NCI-H1092 treated with DMSO at 0.1 percent for 48 hours (cell line): ENCODE results near the gene ANO4.
"Not testable (repeated sequence)": the region's sequence is repeated elsewhere in the genome, so short reads cannot be mapped to it uniquely, and the experiment has no call there.

Experiments used
- DNase-seq: peaks from one replicate; lab custom pipeline; 2025; lab: John Stamatoyannopoulos, UW

The ANO4 gene

DNA sequence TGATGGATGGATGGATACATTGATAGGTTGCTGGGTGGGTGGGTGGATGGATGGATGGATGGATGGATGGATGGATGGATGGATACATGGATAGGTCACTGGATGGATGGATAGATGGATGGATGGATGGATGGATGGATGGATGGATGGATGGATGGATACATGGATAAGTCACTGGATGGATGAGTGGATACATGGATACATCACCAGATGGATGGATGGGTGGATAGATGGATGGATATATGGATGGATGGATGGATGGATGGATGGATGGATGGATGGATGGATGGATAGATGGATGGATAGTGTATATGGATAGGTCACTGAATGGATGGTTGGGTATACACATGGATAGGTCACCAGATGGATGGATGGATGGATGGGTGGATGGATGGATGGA, 194.9 kb downstream of the ANO4 start:
- DNase-seq = not testable (repeated sequence)

DNA sequence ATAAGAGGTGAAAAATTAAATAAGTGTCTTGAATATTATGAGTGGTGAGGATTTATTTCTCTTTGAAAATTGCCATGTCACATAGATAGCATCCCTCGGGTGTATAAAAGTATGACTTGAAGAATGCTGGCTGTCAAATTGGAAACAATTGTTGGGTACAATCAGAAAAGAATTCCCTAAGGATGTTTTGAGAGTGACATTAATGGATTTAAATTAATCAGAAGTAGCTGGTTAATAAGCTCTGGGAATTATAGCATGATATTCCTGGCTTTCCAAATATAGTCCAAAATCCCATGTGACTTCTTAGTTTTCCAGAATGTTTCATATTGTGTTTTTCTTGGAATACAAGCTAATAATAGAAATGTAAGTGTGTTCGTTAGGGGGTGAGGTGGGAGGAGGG, 196.5 kb downstream of the ANO4 start:
- DNase-seq = no peak

DNA sequence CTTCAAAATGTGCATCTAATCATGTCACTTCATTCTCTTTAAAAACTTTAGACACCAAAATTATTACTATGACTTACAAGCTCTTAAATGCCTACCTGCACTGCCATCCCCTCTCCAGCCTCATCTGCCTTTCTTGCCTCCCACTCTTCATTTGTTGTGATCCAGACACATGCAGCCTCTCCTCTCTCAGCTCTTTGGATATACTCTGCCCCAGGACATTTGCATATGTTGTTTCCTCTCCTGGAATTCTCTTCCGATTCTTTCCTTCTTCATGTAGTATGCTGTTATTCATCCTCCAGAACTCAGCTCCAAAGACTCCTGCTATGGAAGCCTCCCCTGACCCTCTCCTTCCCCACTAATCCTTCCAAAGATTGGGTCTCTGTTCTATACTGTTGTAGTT, 197.6 kb downstream of the ANO4 start:
- DNase-seq = no peak

DNA sequence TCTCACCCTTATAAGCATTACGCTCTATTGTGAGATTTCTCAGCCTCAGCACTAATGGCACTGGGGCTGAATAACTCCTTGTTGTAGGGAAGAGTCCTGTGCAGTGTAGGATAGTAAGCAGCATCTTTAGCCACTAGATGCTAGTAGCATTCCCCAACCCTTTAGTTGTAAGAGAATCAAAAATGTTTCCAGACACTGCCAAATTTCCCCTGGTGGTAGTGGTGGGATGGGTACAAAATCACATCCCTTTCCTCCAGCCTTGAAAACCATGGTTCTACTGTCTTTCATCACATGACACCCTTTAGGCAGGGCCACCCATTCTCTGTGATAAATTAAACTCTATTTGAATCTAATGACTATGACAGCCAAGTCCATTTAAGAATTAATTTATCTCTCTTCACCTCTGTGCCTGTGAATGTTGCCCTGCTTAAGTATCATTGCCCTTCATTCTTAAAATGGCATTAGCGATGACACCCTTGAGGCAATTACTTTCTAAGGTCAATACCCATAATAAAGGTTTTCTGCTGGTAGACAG, 199.4 kb downstream of the ANO4 start:
- DNase-seq = no peak

DNA sequence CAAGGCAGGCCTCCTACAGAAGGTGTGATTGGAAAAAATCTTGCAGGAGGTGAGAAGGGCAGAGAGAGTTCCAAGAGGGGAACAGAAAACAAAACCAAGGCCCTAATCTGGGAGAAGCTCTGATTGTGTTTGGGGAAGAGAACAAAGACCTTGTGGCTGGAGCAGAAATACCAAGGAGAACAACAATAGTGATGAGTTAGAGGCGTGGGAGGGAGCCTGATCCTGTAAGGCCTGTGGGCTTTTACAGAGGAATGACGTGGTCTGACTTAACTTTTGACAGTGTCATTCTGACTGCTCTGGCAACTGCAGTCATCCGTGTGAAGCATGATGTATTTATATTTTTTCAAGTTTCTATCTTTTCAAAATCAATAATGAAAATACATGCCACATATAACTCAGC, 200.6 kb downstream of the ANO4 start:
- no peak for DNase-seq

DNA sequence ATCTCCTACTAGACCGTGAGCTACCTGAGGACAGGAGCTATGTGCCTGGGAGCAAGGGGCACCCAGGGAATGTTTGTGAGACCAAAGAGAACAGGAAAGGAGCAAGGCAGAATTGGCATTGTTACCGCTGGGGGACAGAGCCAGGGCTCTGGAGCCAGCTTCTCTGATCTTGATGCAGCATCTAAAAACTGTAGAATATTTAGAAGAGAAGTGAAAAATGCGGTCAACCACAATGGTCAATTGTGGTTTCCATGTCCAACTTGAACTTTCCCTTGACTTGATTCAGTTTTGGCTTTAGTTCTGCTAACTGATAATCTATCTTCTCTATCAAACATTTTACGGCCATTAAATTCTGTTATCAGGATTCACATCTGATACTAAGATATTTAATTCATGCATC, 201.2 kb downstream of the ANO4 start:
- DNase-seq = no peak

DNA sequence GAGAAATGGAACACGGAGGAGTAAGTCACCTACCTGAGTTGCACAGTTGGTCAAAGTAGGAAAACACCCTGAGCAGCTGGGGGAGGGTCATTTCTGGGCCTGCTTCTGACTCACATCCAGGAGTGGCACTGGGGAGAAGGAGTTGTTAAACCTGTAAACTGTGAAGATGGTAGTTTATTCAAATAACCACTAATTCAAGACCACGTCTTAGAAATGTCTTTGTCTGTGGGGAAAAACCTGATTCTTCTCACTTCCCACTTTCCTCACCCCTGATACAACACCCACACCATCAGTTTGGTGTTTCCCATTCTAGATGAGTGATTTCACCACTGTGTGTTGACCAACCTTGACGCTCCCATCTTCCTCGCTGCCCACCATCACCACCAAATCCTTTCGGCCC, 207.1 kb downstream of the ANO4 start:
- no peak for DNase-seq

DNA sequence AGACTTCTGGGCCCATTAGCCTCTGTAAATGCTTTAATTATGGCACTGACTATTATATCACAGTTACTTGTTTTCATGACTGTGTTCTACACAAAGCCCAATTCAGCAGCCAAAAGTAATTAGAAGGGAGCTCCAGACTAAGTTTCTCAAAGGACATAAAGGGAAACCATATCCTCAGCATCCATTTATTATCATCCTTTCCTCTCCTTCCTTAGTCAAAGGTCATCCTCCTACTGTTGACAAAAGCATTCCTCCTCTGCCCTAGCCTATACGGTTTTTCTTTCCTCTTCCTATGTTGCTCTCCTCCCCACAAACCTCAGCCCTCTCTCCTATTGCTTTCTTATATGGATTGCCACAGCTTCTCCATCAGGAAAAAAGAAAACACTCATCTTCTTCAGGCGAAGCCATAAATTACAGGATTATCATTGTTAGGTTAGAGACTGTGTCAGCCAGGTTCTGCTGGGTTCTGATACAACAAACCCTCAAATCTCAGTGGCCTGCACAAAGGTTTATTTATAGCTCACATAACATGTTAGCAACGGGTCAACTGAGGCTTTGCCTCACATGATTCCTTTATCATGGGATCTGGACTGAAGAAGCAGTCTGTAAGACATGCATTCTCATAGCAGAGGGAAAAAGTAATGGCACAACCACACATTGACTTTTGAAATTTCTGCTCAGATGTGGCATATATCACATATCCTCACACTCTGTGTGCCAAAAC, 208.3 kb downstream of the ANO4 start:
- no peak for DNase-seq

DNA sequence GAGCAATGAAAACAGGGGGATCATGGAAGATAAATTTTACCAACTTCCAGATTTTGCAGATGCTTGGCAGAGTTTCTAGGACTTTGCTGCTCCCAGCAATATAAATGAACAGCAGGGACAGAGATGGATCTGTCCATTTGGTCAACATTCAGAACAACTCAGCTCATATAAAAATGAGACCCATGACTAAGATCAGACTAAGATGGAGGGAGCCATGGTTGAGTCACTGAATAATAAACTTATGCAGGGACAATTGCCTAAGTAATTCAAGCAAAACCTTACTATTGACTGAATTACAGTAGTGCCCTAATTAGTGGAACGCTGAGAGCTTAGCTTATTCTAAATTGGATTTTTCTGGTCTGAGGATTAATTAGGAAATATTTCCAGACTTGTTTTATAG, 210.3 kb downstream of the ANO4 start:
- no peak for DNase-seq

DNA sequence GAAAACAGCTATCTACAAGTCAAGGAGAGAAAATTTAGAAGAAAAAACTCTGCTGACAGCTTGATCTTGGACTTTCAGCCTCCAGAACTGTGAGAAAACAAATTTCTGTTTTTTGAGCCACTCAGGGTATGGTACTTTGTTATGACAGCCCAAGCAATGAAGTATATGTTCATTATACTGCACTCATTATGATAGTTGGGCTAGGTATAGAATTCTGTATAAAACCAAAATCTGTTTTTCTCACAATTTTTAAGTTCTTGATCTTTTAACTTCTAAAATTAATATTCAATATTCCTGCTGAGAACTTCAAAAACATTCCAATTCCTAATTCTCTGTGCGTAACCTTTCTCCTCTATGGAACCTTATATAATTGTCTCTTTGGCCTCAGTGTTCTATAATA, 214.7 kb downstream of the ANO4 start:
- DNase-seq = no peak

DNA sequence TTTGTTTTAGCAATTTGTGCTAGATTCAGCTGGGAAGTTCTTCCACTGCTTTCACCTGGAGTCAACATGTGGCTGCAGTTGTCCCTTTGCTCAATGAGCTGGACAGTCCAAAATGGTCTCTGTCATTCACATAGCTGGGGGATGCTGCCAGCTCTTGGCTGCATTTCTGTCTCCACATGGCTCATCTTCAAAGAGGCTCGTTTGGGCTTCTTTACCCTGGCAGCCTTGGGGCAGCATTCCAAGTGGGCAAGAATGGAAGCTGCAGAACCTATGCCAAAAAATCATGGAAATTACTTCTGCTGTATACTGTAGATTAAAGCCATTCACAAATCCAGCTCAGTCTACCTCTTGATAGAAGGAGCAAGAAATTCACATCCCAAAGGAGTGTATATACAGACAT, 216.3 kb downstream of the ANO4 start:
- DNase-seq = peak; percentile 1

DNA sequence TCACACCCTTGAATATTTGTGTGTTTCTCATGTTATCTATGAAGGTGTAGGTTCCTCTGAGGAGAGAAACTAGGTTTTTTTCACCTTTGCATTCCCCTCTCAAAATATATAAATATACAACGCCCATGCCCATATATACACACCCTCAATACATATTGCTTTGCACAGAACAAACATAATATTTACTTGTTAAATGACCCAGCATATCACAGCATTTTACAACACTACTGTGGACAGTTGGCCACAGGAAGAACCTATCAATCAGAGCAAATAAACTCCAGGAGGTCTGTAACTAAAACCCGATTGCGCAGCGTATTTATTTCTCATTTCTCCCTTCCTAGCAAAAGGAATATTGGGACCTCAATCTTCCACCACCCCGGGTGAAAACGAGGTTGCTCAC, 219.4 kb downstream of the ANO4 start:
- DNase-seq = no peak

DNA sequence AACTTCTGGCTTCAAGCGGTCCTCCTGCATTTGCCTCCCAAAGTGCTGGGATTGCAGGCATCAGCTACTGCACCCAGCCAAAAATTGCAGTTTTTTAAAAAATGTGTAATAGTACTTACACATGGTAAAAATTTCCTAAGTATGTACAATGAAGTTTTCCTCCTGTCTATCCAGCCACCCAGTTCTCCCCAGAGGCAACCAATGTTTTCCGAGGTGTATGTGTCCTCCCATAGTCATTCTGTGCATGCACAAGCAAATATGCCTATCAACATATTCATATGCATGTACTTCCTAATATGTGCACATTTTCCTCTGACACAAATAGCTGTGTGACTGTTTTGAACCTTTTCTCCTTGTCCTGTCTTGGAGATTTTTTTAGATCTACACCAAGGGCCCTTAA, 220.5 kb downstream of the ANO4 start:
- no peak for DNase-seq

DNA sequence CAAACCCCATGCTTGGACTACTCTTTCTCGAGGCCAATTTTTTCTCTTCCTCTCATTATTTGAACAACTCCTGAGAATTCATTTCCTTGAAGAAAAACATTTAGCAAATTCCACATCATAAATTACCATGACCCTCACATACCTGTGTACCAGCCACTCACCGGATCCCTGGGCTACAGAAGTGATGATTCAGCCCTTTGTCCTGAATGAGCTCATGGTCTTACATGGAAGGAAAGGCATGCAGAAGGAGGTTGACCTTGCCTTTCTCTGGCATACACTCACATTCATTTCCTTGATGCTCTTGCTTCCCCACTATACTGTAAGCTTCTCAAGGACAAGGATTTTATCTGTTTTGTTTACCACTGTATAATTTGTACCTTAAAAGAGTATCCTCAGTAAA, 224.0 kb downstream of the ANO4 start:
- DNase-seq = no peak

DNA sequence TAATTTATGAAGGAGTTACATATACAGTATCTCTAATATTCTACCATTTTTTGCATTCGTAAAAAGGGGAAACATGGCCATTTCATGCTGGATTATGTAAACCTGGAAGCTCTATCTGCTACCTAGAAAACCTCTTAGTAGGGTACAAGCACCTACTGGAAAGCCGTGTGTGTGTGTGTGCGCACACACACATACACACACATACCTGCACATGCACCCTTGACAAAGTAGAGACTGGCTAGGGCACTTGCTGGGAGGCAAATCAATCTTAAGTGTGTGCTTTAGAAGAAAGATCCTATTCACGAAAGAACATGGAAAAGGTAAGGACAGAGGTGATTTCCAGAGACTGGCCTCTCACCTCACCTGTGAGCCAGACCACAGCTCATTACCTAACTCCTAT, 224.6 kb downstream of the ANO4 start:
- no peak for DNase-seq

DNA sequence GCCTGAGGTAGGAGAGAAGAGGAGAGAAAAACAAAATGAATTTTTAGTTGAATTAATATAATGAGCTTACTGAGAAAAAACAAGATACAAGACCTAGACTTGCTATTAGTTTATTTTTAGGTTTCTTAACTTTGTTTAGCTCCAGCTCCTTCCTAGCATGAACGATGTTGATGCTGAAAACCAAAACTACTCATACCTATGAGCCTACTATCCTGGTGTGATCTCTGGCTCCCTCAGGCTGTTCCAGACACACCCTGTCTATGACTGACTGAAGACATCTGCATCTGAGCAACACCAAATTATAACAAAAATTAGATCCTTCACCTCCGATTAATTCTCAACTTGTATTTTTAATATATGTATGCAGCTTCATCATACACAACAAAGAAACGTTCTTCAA, 225.1 kb downstream of the ANO4 start:
- DNase-seq = no peak

DNA sequence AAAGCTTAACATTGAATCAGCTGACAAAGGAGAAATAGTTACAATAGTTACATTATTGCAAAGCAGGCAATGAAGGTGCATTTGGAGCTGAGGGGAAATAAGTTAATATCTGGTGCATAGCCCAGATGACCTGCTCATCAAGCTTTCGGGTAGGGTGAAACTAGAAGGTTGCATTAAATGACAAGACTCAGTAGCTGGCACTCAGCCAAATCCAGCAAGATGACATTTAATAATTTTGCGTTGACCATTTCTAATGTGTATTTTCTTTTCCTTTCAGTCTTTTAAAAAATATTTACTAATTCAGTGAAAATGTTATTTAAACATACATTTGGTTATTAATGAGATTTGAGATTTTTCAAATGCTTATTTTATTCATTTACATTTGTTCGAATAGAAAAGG, 226.9 kb downstream of the ANO4 start:
- no peak for DNase-seq

DNA sequence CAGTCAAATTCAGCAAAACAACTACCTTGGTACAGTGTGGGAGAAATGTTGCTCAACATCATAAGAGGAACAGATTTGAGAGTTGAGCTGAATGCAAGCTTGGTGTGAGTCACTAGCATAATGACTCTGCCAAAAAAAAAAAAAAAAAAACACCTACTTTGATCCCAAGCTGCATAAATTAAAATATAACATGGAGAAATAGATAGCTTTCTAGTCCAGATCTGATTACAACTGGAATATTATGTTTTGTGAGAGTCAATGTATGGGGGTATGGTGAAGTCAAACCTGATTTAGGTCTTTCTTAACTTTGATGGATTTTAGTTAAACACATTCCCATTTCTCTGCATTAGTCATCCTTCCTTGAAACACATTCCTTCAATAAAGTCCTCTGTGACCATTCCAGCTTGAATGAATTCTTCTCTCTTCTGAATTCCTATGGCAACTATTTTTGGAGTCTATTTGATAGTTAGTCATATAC, 227.4 kb downstream of the ANO4 start:
- DNase-seq = no peak

DNA sequence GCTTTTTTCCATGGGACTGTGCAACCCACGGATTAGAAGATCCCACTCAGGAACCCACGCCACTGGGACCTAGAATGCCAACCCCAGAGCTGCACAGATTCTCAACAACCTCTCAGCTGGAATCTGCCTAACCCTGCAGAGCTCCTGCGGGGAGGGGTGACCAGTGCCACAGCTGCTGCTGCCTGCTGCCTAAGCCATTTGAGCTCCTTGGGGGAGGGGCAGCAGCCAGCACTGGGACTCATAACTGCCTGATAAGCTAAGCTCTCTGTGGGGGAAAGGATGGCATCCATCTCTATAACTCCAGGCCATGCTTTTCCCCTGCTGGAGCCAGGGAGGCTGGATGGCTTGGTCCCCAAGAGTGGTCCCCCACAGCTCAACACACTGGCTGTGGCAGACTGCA, 232.6 kb downstream of the ANO4 start:
- no peak for DNase-seq

DNA sequence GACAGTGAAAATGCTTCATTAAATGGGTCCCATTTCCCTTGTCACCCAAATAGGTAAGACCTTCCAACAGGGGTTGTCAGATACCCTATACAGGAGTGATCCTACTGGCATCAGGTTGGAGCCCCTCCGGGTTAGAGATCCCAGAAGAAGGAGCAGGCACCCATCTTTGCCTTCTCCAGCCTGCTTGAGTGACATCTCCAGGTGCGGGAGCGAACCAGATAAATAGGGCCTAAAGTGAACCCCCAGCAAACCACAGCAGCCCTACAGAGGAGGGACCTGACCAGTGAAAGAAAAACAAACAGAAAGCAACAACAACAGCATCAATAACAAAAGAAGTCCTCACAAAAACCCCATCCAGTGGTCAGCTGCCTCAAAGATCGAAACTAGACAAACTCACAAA, 233.2 kb downstream of the ANO4 start:
- no peak for DNase-seq

DNA sequence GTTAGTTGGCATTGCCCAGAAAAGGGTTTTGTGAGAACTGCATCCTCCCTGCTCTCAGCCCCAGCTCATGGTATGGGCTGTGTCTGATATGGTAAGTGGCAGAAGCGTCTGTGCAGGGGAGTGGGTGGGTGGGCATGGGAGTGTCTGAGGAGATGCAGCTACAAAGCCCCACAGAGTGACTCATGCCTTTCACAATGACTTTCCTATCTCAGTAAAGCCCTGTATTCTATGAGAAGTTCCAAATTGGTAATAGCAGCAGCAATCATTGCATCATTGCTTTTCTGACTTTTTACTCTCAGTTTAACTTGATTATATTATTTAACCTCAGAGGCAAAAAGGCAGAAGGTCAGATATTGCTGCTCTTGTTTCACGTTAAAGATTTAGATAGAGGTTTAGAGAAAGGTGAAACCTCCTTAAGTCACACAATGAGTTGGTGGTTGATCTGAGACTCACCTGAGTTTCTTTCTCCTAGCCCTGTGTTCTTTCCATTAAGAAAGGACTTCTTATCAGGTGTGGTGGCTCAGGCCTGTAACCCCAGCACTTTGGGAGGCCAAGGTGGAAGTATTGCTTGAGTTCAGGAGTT, 243.8 kb downstream of the ANO4 start:
- DNase-seq = no peak

DNA sequence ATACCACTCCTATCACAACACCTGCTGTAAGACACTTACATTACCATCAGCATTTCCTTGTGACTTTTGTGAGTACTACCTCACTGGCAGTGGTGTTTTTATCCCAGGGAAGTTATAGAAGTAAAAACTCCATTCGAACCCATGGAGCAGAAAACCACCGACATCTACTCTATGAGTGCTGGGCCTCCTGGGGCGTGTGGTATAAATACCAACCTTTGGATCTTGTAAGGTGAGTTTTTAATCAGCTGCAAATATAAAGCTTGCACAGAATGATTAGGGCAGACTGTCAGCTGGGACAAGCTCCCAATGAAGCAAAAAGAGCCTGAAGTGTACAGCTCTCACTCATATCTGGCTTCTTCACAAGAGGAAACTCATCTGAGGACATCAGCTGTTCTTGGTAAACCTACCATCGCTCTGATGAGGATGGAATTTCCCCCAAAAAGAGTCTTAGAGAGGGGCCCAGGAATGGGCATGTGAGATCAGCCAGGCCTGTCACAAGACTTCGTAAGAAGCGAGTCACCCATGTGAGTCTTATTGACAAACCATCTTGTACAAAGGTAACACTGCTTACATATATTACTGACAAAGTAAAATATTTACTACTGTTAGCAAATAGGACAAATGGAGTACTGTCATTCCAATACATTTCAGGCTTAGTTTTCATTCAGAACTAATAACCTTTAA, 245.4 kb downstream of the ANO4 start:
- no peak for DNase-seq

DNA sequence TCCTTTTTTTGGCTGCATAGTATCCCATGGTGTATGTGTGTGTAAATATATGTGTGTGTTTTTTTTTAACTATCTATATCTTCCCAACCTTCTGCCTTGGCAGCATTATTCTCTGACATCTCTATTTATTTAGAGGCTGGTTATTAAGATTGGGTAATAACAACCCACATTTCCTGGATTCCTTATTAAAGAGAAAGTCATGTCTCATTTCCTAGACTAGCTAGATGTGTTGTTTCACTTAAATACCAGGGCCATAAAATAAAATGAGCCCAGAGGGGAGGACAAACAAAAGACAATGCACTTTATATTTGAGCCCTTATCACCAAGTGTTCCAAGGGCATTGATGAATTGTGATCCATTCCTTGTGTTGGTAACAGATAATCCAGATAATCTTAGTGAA, 246.4 kb downstream of the ANO4 start:
- DNase-seq = no peak
